ENCODE data around the gene HSDL2.

Gene HSDL2

DNA sequence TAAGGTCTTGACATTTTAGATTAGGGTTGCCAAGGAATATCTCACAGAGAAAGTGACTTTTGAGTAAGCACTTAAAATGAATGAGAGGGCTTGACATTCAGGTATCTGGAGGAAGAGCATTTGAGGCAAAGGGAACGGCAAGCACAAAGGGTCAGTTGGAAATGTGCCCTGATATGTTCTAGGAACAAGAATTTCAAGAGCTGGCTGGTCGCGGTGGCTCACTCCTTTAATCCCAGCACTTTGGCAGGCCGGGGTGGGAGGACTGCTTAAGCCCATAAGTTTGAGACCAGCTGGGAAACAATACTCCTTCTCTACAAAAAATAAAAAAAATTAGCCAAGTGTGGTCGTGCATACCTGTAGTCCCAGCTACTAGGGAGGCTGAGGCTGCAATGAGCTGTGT lies 123.3 kb downstream of the HSDL2 start:
- H3K4me2 ChIP-seq (ENCODE audit: low read length) = no peak overlapping the region
- no peaks in the 10 kb centered on the region for H3K4me1 ChIP-seq (ENCODE audit: insufficient read depth, low read length, severe bottlenecking)
- H4K20me1 ChIP-seq (ENCODE audit: insufficient read depth, low read length) = no peaks in the 10 kb centered on the region
- no peaks in the 10 kb centered on the region for H3K9me2 ChIP-seq (ENCODE audit: low read depth, low read length)
- no peak overlapping the region for H3K27ac ChIP-seq (ENCODE audit: low read depth, low read length, poor library complexity, severe bottlenecking)
- H3K36me3 ChIP-seq (ENCODE audit: insufficient read depth, low read length) = peaks cover 19% of the 10 kb centered on the region; the same call in 1 of the 2 replicates
- H3K79me2 ChIP-seq (ENCODE audit: insufficient read depth, low read length) = peaks cover 86% of the 10 kb centered on the region
- H3F3A ChIP-seq (ENCODE audit: insufficient read depth, low read length) = no peaks in the 10 kb centered on the region
- H3K27me3 ChIP-seq (ENCODE audit: insufficient read depth, low read length) = no peaks in the 10 kb centered on the region
- H3K9ac ChIP-seq (ENCODE audit: low read length) = no peak overlapping the region
- H2AFZ ChIP-seq (ENCODE audit: low read length) = no peak overlapping the region
- TF ChIP-seq EZH2 (IDR thresholded peaks at IDR 0.05; ENCODE audit: borderline replicate concordance, low read length) = no peak
- TF ChIP-seq, protein P1, sequence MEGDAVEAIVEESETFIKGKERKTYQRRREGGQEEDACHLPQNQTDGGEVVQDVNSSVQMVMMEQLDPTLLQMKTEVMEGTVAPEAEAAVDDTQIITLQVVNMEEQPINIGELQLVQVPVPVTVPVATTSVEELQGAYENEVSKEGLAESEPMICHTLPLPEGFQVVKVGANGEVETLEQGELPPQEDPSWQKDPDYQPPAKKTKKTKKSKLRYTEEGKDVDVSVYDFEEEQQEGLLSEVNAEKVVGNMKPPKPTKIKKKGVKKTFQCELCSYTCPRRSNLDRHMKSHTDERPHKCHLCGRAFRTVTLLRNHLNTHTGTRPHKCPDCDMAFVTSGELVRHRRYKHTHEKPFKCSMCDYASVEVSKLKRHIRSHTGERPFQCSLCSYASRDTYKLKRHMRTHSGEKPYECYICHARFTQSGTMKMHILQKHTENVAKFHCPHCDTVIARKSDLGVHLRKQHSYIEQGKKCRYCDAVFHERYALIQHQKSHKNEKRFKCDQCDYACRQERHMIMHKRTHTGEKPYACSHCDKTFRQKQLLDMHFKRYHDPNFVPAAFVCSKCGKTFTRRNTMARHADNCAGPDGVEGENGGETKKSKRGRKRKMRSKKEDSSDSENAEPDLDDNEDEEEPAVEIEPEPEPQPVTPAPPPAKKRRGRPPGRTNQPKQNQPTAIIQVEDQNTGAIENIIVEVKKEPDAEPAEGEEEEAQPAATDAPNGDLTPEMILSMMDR (IDR thresholded peaks at IDR 0.05; ENCODE audit: low read length) = no peak
- no peaks in the 10 kb centered on the region for H3K9me3 ChIP-seq (ENCODE audit: low read length)
- no peak overlapping the region for H3K4me3 ChIP-seq (ENCODE audit: low read depth, low read length, poor library complexity, severe bottlenecking)

- Histone ChIP-seq H3K27ac (ENCODE audit: low read depth, low read length, poor library complexity, severe bottlenecking) (no peak overlapping the region), H4K20me1 (ENCODE audit: insufficient read depth, low read length) (no peaks in the 10 kb centered on the region), H2AFZ (ENCODE audit: low read length) (no peak overlapping the region), H3K36me3 (ENCODE audit: insufficient read depth, low read length) (peaks cover 7% of the 10 kb centered on the region; the same call in 1 of the 2 replicates), H3K4me1 (ENCODE audit: insufficient read depth, low read length, severe bottlenecking) (peaks cover 7% of the 10 kb centered on the region), H3K9ac (ENCODE audit: low read length) (no peak overlapping the region), H3K79me2 (ENCODE audit: insufficient read depth, low read length) (peaks cover 84% of the 10 kb centered on the region), H3K9me2 (ENCODE audit: low read depth, low read length) (no peaks in the 10 kb centered on the region), H3K4me3 (ENCODE audit: low read depth, low read length, poor library complexity, severe bottlenecking) (no peak overlapping the region), H3K9me3 (ENCODE audit: low read length) (no peaks in the 10 kb centered on the region), H3K4me2 (ENCODE audit: low read length) (no peak overlapping the region), H3K27me3 (ENCODE audit: insufficient read depth, low read length) (no peaks in the 10 kb centered on the region), H3F3A (ENCODE audit: insufficient read depth, low read length) (no peaks in the 10 kb centered on the region)
- TF ChIP-seq, protein P1 (IDR thresholded peaks at IDR 0.05; ENCODE audit: low read length) = no peak
- TF ChIP-seq EZH2 (IDR thresholded peaks at IDR 0.05; ENCODE audit: borderline replicate concordance, low read length) = no peak
Measured at GRCh38 chr9:112505086-112505485, 125.2 kb downstream of the HSDL2 start.

GRCh38 chr9:112505607-112506006 lies 125.7 kb downstream of the HSDL2 start:
- H3K36me3 ChIP-seq (ENCODE audit: insufficient read depth, low read length) = peaks cover 7% of the 10 kb centered on the region; the same call in 1 of the 2 replicates
- H4K20me1 ChIP-seq (ENCODE audit: insufficient read depth, low read length) = no peaks in the 10 kb centered on the region
- H3K4me2 ChIP-seq (ENCODE audit: low read length) = no peak overlapping the region
- H3K4me3 ChIP-seq (ENCODE audit: low read depth, low read length, poor library complexity, severe bottlenecking) = no peak overlapping the region
- H3K4me1 ChIP-seq (ENCODE audit: insufficient read depth, low read length, severe bottlenecking) = peaks cover 10% of the 10 kb centered on the region
- H3K9me2 ChIP-seq (ENCODE audit: low read depth, low read length) = no peaks in the 10 kb centered on the region
- no peak overlapping the region for H3K9ac ChIP-seq (ENCODE audit: low read length)
- no peaks in the 10 kb centered on the region for H3F3A ChIP-seq (ENCODE audit: insufficient read depth, low read length)
- H3K27me3 ChIP-seq (ENCODE audit: insufficient read depth, low read length) = no peaks in the 10 kb centered on the region
- H3K79me2 ChIP-seq (ENCODE audit: insufficient read depth, low read length) = peaks cover 84% of the 10 kb centered on the region
- no peak overlapping the region for H2AFZ ChIP-seq (ENCODE audit: low read length)
- no peak for TF ChIP-seq EZH2 (IDR thresholded peaks at IDR 0.05; ENCODE audit: borderline replicate concordance, low read length)
- TF ChIP-seq, protein P1 (IDR thresholded peaks at IDR 0.05; ENCODE audit: low read length) = no peak
- no peak overlapping the region for H3K27ac ChIP-seq (ENCODE audit: low read depth, low read length, poor library complexity, severe bottlenecking)
- H3K9me3 ChIP-seq (ENCODE audit: low read length) = no peaks in the 10 kb centered on the region
